GM19240 (cell line): ENCODE data around the gene MRPL52.

Experiments
- DNase-seq: peaks from one replicate; pipeline ENCODE4 v3.0.0; 2011; ENCODE audit warnings: low spot score; ENCODE audit not compliant: insufficient read length

The MRPL52 gene

DNA sequence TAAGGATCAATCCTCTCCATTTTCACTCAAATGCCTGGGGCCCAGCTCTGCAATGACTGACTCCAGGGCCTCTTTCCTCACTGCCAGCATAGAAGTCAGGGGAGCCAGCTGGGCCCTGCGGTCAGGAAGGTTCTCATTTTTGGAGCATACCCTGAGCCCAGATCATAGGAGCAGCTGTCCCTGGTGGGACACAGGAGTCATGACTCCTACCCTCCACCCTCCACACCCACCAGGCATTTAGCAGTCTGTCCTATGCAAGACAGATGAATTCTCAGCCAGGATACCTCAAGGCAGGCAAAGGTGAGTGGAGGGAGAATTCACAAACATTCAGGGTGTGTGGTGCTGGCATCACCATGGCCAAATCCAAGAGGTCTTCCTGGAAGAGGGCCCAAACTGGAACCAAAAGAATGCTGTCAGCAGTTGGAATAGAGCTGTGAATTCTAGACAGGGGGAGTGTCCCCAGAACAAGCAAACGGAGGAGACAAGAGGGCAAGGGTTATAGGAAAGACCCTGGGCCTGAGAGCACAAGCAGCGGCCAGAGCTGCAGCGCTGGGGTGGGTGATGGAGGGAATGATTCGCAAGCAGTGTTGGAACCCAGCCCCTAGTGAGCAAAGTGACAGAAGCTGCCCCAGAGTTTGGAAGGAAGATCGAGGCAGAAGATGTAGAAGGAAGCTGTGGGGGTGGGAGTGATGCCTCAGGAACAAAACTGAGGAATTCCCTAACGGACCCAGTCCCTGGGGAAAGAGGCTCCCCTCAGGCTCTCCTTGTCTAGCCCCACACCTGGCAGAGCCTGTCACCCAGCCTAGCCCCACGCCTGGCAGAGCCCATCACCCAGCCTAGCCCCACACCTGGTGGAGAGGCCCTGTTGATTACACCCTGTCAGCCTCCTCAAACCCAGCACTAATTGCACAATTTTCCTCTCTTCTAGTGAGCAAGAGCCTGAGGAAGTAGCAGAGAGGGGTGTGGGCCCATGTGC lies 48.9 kb downstream of the MRPL52 start:
- DNase-seq, result no peak

DNA sequence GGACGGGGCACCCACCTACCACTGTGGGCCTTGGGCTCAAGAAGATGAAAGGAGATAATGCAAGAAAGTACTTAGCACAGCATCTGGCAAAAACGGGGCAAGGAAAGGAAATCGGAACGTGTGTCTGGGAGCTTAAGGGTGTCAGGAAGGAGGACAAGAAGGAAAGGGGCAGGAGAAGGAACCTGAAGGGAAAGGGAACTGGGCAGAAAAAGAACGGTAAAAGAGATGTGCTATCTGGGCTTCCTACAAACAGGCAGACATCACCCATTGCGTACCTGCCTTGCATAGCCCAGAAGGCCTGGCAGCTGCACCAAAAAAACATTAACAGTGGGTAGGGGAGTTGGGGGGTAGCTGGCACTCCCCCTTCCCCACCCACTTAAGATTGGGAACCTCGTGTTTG lies 52.4 kb downstream of the MRPL52 start:
- no peak for DNase-seq

GRCh38 chr14:22882529-22883172 lies 53.0 kb downstream of the MRPL52 start:
- no peak for DNase-seq

GRCh38 chr14:22883173-22883976 lies 53.7 kb downstream of the MRPL52 start, which contains the start of gene REM2:
TSS of gene REM2 (plus strand) at chr14:22883222. CDS start at chr14:22883288, 66 bp downstream.
- no peak for DNase-seq

DNA sequence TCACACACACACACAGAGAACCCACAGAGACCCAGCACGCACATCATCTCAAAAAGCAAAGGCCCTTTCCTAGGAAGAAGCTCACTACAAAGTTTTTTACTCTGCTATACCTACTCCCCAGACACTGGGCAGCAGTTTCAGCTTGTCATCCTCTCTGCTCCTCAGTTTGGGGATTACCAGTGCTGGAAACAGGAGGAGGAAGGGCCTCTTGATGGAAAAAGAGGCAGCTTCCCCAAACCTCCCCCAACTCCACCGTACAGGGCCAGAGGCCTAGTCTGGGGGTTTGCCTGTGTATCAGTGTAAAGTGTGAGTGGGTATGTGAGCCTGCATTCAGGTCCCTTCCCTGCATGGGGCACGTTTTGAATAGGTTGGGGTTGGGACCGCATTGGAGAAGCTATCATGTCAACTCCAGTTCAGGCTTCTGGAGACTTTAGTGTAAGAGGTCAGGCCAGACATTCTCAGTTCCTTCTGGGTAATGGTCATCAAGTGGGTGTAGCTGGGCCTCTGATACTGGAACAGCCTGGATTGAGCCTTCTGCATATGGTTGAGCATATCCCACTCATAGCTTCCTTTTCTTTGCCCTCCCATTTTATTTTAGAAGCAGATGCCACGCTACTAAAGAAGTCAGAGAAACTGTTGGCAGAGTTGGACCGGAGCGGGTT lies 54.5 kb downstream of the MRPL52 start:
- no peak for DNase-seq
